ENCODE measurements around the gene ZNF185.
A peak's percentile ranks its signal among the peaks of the same experiment; 100 is the strongest.

Gene ZNF185

GRCh38 chrX:152917656-152918579 lies 20.1 kb downstream of the ZNF185 start:
- no peak for DNase-seq (ENCODE audit: low spot score)

GRCh38 chrX:152918707-152919106 lies 20.8 kb downstream of the ZNF185 start:
- DNase-seq (ENCODE audit: low spot score) = no peak

- no peak for DNase-seq (ENCODE audit: low spot score)
Measured at GRCh38 chrX:152923599-152923998, 25.7 kb downstream of the ZNF185 start.

- no peak for DNase-seq (ENCODE audit: low spot score)
Measured at GRCh38 chrX:152925835-152926234, 28.0 kb downstream of the ZNF185 start.

GRCh38 chrX:152926279-152926678 lies 28.4 kb downstream of the ZNF185 start:
- peak; percentile 70 for DNase-seq (ENCODE audit: low spot score)

GRCh38 chrX:152926923-152927322 lies 29.1 kb downstream of the ZNF185 start:
- DNase-seq (ENCODE audit: low spot score) = no peak

- no peak for DNase-seq (ENCODE audit: low spot score)
Measured at GRCh38 chrX:152927858-152928760, 30.2 kb downstream of the ZNF185 start.

GRCh38 chrX:152928761-152929400 lies 31.0 kb downstream of the ZNF185 start:
- no peak for DNase-seq (ENCODE audit: low spot score)

- DNase-seq (ENCODE audit: low spot score) = no peak
Measured at GRCh38 chrX:152929898-152930297, 32.0 kb downstream of the ZNF185 start.

- no peak for DNase-seq (ENCODE audit: low spot score)
Measured at GRCh38 chrX:152930516-152930915, 32.6 kb downstream of the ZNF185 start.

- DNase-seq (ENCODE audit: low spot score) = no peak
Measured at GRCh38 chrX:152932144-152932543, 34.3 kb downstream of the ZNF185 start.

GRCh38 chrX:152932598-152933175 lies 34.8 kb downstream of the ZNF185 start:
- no peak for DNase-seq (ENCODE audit: low spot score)

GRCh38 chrX:152936306-152936705 lies 38.4 kb downstream of the ZNF185 start:
- DNase-seq (ENCODE audit: low spot score) = no peak

GRCh38 chrX:152937236-152937635 lies 39.4 kb downstream of the ZNF185 start:
- DNase-seq (ENCODE audit: low spot score) = no peak

GRCh38 chrX:152941328-152942076 lies 43.6 kb downstream of the ZNF185 start:
- peak; percentile 97 for DNase-seq (ENCODE audit: low spot score)

GRCh38 chrX:152942077-152942442 lies 44.2 kb downstream of the ZNF185 start:
- no peak for DNase-seq (ENCODE audit: low spot score)

- no peak for DNase-seq (ENCODE audit: low spot score)
Measured at GRCh38 chrX:152943826-152944225, 46.0 kb downstream of the ZNF185 start.

GRCh38 chrX:152945021-152945979 lies 47.4 kb downstream of the ZNF185 start:
- DNase-seq (ENCODE audit: low spot score) = no peak

- DNase-seq (ENCODE audit: low spot score) = no peak
Measured at GRCh38 chrX:152946681-152947080, 48.8 kb downstream of the ZNF185 start.

Measured in AG08395 (cell line).